HG03280 (cell line): ENCODE measurements around the gene TNFRSF21.
"Not testable (repeated sequence)": the region's sequence is repeated elsewhere in the genome, so short reads cannot be mapped to it uniquely, and the experiment has no call there.

Source experiments
- ATAC-seq: cut with Tn5 transposase; IDR thresholded peaks from one replicate; pipeline ENCODE4 v1.9.1; 2021; ENCODE audit warnings: mild to moderate bottlenecking, moderate library complexity; ENCODE audit not compliant: unreplicated experiment

TNFRSF21 gene, protein sequence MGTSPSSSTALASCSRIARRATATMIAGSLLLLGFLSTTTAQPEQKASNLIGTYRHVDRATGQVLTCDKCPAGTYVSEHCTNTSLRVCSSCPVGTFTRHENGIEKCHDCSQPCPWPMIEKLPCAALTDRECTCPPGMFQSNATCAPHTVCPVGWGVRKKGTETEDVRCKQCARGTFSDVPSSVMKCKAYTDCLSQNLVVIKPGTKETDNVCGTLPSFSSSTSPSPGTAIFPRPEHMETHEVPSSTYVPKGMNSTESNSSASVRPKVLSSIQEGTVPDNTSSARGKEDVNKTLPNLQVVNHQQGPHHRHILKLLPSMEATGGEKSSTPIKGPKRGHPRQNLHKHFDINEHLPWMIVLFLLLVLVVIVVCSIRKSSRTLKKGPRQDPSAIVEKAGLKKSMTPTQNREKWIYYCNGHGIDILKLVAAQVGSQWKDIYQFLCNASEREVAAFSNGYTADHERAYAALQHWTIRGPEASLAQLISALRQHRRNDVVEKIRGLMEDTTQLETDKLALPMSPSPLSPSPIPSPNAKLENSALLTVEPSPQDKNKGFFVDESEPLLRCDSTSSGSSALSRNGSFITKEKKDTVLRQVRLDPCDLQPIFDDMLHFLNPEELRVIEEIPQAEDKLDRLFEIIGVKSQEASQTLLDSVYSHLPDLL

DNA sequence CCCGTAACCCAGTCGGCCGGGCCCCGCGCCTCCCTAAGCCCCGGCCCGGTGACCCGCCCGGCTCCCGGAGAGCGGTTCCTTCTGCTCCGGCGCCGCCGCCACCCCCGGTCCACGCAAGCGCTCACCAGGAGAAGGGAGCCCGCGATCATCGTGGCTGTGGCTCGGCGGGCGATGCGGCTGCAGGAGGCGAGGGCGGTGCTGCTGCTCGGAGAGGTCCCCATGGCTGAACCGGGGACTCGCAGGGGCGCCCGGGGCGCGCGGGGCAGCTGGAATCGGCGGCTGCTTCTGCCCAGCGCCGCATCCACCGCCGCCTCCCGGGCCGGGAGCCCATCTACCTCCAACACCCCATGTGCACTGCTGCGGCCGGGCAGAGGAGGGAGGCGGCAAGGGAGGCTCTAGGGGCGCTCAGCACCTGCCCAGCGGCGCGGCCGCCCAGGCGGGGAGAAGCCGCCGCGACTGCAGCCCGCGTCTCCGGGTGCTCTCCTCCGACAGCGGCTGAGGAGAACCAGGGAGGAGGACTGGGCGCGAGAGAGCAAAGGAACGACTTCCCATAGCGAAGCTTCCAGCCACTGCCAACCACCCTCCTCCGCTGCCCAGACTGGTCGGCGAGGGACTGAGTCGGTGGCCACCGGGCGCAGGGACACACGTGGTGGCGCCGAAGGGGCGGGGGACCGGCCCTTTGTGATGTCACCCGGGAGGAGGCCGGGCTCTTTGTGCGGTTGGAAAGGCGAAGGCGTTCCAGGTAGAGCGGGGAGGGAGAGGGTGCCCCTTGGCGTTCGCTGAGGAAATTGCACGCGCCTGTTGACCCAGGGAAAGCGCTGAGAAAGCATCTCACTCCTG lies at the start of gene TNFRSF21:
Gene TNFRSF21 (minus strand): TSS at position 615 of the 840 bp plus-strand sequence. CDS start 394 bp downstream, at position 221.
- peak; percentile 99 for ATAC-seq

DNA sequence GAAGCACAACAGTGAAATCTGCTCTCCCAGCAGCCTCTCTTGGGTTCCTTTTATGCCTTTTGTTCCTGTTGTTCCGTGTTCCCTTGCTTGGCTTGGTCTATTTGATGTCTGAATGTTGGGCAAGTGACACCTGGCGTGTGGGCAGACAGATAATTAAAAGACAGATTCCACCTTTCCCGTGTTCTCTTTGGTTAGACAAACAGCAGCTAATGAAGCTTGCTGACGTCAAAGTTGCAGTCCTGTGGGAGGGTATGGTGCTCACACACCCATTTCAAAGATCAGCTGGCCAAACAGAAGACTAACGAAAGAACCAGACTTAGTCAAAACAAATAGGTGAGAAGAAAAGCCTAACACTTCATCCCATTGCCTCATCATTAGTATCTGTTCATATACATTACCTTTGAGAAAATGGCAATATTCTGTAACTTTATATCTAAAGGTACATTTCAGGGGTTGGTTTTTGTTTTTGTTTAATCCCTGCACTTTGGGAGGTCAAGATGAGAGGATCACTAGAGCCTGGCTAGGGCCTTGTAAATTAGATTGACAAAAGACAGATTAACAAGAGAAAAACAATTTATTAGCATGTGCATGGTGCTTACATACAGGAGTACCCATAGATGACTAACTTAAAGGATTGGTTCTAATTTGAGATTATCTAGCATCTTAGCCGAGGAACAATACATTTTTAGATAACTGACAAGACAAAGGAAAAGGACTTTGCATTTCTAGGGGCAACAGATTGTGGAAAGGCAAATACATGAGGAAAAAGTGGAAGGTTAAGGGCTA lies 48.9 kb upstream of the TNFRSF21 start:
- no peak for ATAC-seq

DNA sequence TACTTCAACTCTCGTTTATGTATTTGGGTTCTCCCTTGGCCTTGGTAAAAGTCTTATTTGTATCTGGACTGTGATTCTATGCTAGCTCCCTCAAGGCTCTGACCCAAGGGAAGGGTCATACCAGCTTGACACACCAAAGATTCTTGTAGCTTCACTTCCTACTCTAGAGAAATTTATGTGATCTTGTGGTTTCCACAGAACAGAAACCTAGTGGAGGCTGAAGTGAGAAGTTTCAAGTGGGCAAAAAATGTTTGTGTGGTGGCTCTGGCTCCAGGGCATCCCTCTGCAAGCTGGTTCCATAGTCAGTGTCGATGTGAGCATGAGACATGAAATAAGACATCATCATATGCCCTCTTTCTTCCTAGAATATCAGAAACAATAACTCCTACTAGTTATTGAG lies 48.1 kb upstream of the TNFRSF21 start:
- peak; percentile 67 for ATAC-seq

DNA sequence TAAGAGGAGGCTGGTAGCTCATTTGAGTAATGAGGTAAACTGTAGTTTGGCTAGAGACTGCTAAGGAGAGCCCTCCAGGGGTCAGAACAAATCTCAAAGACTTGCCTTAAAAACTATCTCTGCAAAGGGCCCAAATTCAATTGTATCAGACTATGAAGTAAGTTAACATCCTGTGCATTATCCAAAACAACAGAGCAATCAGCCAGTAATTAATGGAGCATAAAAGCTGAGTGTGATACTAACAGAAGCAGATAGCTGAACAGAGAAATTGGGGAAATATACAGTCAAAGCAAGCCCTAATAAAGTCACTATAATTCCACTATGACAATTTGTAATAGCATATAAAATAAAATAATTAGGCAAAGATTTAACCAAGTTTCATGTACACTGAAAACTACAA lies 45.8 kb upstream of the TNFRSF21 start:
- ATAC-seq: no peak

GRCh38 chr6:47353871-47354270 lies 44.2 kb upstream of the TNFRSF21 start:
- ATAC-seq: no peak

- ATAC-seq: no peak
Measured at GRCh38 chr6:47352966-47353365, 43.3 kb upstream of the TNFRSF21 start.

DNA sequence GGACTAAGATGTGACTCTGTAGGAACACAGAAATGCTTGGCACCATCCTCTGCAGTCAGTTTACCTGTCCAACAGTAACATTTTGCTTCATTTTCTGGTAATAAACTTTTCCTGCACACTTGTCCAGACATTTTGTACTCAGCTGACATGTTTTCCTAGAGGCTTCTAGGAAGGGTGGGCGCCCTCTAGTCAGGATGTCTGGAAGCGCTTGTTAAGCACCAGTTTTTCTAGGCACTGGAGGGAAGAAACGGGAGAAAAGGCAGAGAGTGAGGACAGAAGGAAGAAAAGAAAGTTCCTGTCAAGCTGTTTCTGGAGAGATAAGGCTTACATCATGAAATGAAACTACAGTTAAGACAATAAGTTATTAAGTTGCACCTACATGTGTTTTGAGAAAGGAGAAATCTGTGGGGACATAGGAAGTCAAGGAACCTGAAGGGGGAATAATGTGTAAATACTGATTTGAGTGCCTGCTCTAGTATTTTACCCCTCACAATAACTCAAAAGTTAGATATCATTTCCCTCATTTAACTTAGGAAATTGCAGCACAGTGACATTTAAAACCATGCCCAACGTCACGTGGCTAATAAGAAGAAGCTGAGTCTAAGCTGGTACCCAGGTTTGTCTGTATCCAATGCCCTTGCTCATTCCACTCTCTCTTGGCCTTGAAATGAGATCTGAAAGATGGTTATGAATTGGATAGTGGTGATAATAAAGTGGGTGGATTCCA lies 42.7 kb upstream of the TNFRSF21 start:
- ATAC-seq: no peak

DNA sequence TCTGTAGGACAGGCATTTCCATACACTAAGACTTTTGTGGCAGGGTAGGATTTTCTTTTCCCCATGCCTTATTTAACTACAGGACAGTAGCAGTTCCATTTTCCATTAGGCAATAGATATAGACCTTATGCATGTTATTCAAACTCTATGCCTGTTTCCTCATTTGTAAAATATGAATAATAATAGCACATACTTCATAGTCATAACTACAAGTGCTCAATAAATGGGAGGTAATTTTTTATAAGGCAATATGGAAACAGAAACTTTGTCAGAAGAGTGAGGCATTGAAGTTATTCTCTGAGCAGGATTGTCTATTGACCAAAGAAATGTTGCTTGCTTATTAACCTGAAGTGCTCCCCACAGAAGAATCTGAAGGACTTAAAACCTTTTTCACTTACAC lies 41.9 kb upstream of the TNFRSF21 start:
- no peak for ATAC-seq

GRCh38 chr6:47349931-47350330 lies 40.2 kb upstream of the TNFRSF21 start:
- ATAC-seq: no peak

- no peak for ATAC-seq
Measured at GRCh38 chr6:47348316-47348863, 38.7 kb upstream of the TNFRSF21 start.

- ATAC-seq: no peak
Measured at GRCh38 chr6:47345761-47346160, 36.1 kb upstream of the TNFRSF21 start.

- no peak for ATAC-seq
Measured at GRCh38 chr6:47344022-47344421, 34.3 kb upstream of the TNFRSF21 start.

DNA sequence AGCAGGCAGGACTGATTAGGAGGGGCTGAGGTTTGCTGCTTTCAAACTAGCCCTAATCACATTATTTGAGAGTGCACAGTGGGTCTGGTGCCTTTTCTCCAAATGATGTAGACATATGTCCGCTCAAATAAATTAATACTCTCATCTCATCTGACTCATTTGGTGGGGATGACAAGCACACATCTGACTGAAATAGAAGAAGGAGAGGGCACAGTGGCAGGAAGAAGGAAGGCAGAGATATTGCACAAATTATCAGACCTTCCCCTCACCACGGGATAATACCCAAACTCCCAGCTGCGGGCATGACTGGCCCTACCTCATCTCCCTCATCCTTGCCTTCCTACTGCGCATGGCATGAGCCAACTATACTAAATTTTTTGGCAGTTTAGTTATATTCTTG lies 33.9 kb upstream of the TNFRSF21 start:
- no peak for ATAC-seq

DNA sequence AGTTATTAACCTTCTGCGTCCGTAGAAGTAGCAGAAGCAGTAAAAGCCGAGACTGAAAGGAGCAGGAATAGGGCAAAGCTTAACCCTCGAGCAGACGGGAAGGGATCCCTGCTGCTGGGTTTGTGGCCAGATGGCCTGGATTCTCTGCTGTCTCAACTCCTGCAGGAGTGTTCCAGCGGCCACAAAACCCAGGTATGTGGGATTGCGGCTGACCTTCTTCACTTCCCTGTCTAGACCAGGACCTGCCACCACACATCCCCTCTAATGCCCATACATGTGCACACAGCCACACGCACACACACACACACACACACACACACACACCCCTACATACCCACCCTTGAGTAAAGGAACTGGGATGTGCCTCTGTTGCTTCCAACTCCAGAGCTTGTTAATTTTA lies 33.1 kb upstream of the TNFRSF21 start:
- no peak for ATAC-seq

- no peak for ATAC-seq
Measured at GRCh38 chr6:47337519-47337918, 27.8 kb upstream of the TNFRSF21 start.

- ATAC-seq: no peak
Measured at GRCh38 chr6:47336334-47336733, 26.6 kb upstream of the TNFRSF21 start.

- peak; percentile 77 for ATAC-seq
Measured at GRCh38 chr6:47335466-47335865, 25.8 kb upstream of the TNFRSF21 start.

- ATAC-seq: no peak
Measured at GRCh38 chr6:47334334-47334733, 24.6 kb upstream of the TNFRSF21 start.

- not testable (repeated sequence) for ATAC-seq
Measured at GRCh38 chr6:47328606-47329005, 18.9 kb upstream of the TNFRSF21 start.

- ATAC-seq: not testable (repeated sequence)
Measured at GRCh38 chr6:47328139-47328538, 18.4 kb upstream of the TNFRSF21 start.
